HEK293 (cell line): ENCODE results near the gene IL22RA1.

Experiments
- CTCF ChIA-PET: fragments of 350-600 bp; formaldehyde crosslinking; extraction: SDS; loops from one replicate; lab custom pipeline; 2021; ENCODE audit warnings: antibody characterized with exemption; lab: Yijun Ruan, JAX
- POLR2A ChIA-PET: fragments of 300-600 bp; formaldehyde crosslinking; extraction: SDS; loops from one replicate; lab custom pipeline; 2020; ENCODE audit warnings: antibody characterized with exemption, inconsistent platforms; lab: Yijun Ruan, JAX
- H3K27ac ChIP-seq: fragments of 200-500 bp; sonication (Bioruptor generic); 2 replicates; pipeline ENCODE4 v1.5.1; 2014; ENCODE audit warnings: low read depth, low read length, control low read depth, inconsistent platforms; ENCODE audit errors: extremely low read depth
- H3K36me3 ChIP-seq, 2 experiments: fragments of 200-500 bp in 1 of 2; sonication (Bioruptor generic) in 1 of 2; 1 replicate in 1 of 2; 2 replicates in 1 of 2; pipeline ENCODE4 v1.5.1; 2014 to 2017; ENCODE audit warnings: inconsistent platforms in 2 of 2, low read length in 2 of 2; ENCODE audit not compliant: control insufficient read depth in 2 of 2, insufficient read depth in 1 of 2
- H3K4me1 ChIP-seq: fragments of 200-500 bp; sonication (Bioruptor generic); 2 replicates; pipeline ENCODE4 v1.5.1; 2014; ENCODE audit warnings: mild to moderate bottlenecking, low read length, inconsistent platforms; ENCODE audit not compliant: control insufficient read depth, insufficient read depth
- H3K4me3 ChIP-seq: 2 replicates; pipeline ENCODE4 v1.5.1; 2011; ENCODE audit warnings: low read depth, mild to moderate bottlenecking, control low read depth, low read length, moderate library complexity
- H3K9me3 ChIP-seq: fragments of 200-500 bp; sonication (Bioruptor generic); 2 replicates; pipeline ENCODE4 v1.5.1; 2014; ENCODE audit warnings: low read depth, low read length, inconsistent platforms; ENCODE audit not compliant: control insufficient read depth, insufficient read depth
- BCL11B ChIP-seq: fragments of 450-650 bp; formaldehyde crosslinking; IDR thresholded peaks from 2 replicates; pipeline ENCODE4 v1.5.1; 2016; ENCODE audit warnings: low read depth, missing biosample characterization, missing genetic modification characterization
- BCL6B ChIP-seq: fragments of 450-650 bp; formaldehyde crosslinking; IDR thresholded peaks from 2 replicates; pipeline ENCODE4 v1.5.1; 2017; ENCODE audit warnings: missing biosample characterization, missing genetic modification characterization
- FEZF1 ChIP-seq: fragments of 450-650 bp; formaldehyde crosslinking; IDR thresholded peaks from 2 replicates; pipeline ENCODE4 v1.5.1; 2016; ENCODE audit warnings: missing biosample characterization, missing genetic modification characterization
- HOXD13 ChIP-seq: sonication (generic); formaldehyde crosslinking; IDR thresholded peaks from 2 replicates; pipeline ENCODE4 v1.8.0; 2022; ENCODE audit warnings: missing genetic modification reagents, borderline replicate concordance
- INSM2 ChIP-seq: fragments of 450-650 bp; formaldehyde crosslinking; IDR thresholded peaks from 2 replicates; pipeline ENCODE4 v1.5.1; 2016; ENCODE audit warnings: missing biosample characterization, missing genetic modification characterization
- KLF16 ChIP-seq: fragments of 450-650 bp; formaldehyde crosslinking; IDR thresholded peaks from 2 replicates; pipeline ENCODE4 v1.5.1; 2017; ENCODE audit warnings: missing biosample characterization, missing genetic modification characterization
- YY2 ChIP-seq: fragments of 450-650 bp; formaldehyde crosslinking; IDR thresholded peaks from 2 replicates; pipeline ENCODE4 v1.5.1; 2016; ENCODE audit warnings: missing biosample characterization, missing genetic modification characterization
- ZFP69B ChIP-seq: fragments of 450-650 bp; formaldehyde crosslinking; IDR thresholded peaks from 2 replicates; pipeline ENCODE4 v1.5.1; 2016; ENCODE audit warnings: missing biosample characterization, missing genetic modification characterization
- ZNF121 ChIP-seq: fragments of 450-650 bp; formaldehyde crosslinking; IDR thresholded peaks from 2 replicates; pipeline ENCODE4 v1.5.1; 2016; ENCODE audit warnings: missing biosample characterization, missing genetic modification characterization
- ZNF155 ChIP-seq: fragments of 450-650 bp; formaldehyde crosslinking; IDR thresholded peaks from 2 replicates; pipeline ENCODE4 v1.5.1; 2016; ENCODE audit warnings: missing biosample characterization, missing genetic modification characterization
- ZNF169 ChIP-seq: fragments of 450-650 bp; formaldehyde crosslinking; IDR thresholded peaks from 2 replicates; pipeline ENCODE4 v1.5.1; 2016; ENCODE audit warnings: missing biosample characterization, missing genetic modification characterization
- ZNF18 ChIP-seq: fragments of 450-650 bp; formaldehyde crosslinking; IDR thresholded peaks from 2 replicates; pipeline ENCODE4 v1.5.1; 2016; ENCODE audit warnings: missing biosample characterization, missing genetic modification characterization
- ZNF423 ChIP-seq: fragments of 450-650 bp; formaldehyde crosslinking; IDR thresholded peaks from 2 replicates; pipeline ENCODE4 v1.5.1; 2016; ENCODE audit warnings: missing biosample characterization, missing genetic modification characterization
- ZNF544 ChIP-seq: fragments of 450-650 bp; formaldehyde crosslinking; IDR thresholded peaks from 2 replicates; pipeline ENCODE4 v1.5.0; 2017; ENCODE audit warnings: missing biosample characterization, missing genetic modification characterization
- ZNF596 ChIP-seq: fragments of 450-650 bp; IDR thresholded peaks from 2 replicates; pipeline ENCODE4 v1.5.0; 2018; ENCODE audit warnings: missing biosample characterization, mild to moderate bottlenecking, missing genetic modification characterization, moderate library complexity
- ZNF776 ChIP-seq: fragments of 450-650 bp; formaldehyde crosslinking; IDR thresholded peaks from 2 replicates; pipeline ENCODE4 v1.5.0; 2017; ENCODE audit warnings: missing biosample characterization, missing genetic modification characterization, borderline replicate concordance
- ZSCAN4 ChIP-seq: fragments of 450-650 bp; formaldehyde crosslinking; IDR thresholded peaks from 2 replicates; pipeline ENCODE4 v1.5.1; 2017; ENCODE audit warnings: missing biosample characterization, missing genetic modification characterization
- ZXDB ChIP-seq: fragments of 450-650 bp; formaldehyde crosslinking; IDR thresholded peaks from 2 replicates; pipeline ENCODE4 v1.5.1; 2016; ENCODE audit warnings: missing biosample characterization, missing genetic modification characterization

The IL22RA1 gene

GRCh38 chr1:24150234-24151174, 7.6 kb upstream of the IL22RA1 start (continued):
- TF ChIP-seq ZXDB (tag by site-specific recombination) (no peak), KLF16 (tag by site-specific recombination) (no peak; the same call in 1 of the 2 replicates), YY2 (no peak), ZSCAN4 (tag by site-specific recombination) (no peak), ZNF596 (no peak), BCL6B (no peak), ZFP69B (tag by site-specific recombination) (no peak)
- TF ChIP-seq, all 188 proteins: peak for 19

- TF ChIP-seq ZNF544 (tag by site-specific recombination) (no peak), BCL11B (tag by site-specific recombination) (no peak), ZNF121 (tag by site-specific recombination) (no peak), ZNF169 (tag by site-specific recombination) (no peak), HOXD13 (CRISPR knock-in tag) (no peak), INSM2 (tag by site-specific recombination) (no peak), ZNF776 (tag by site-specific recombination) (no peak), ZNF18 (no peak), ZNF423 (tag by site-specific recombination) (no peak), FEZF1 (tag by site-specific recombination) (no peak), ZNF155 (tag by site-specific recombination) (no peak)
- CTCF ChIA-PET: interaction anchor here (0.5 to 5.5 kb wide), 47 partner anchors 9 to 1806 kb away, joined by 3 to 80 read pairs (median 4); partner anchors contain the start of gene IFNLR1
- POLR2A ChIA-PET: interaction anchor here (0.6 to 1.1 kb wide), 7 partner anchors 15 to 892 kb away, joined by 3 to 4 read pairs (median 3); partner anchors contain the start of gene PNRC2
- H3K4me1 ChIP-seq: no peaks in the 10 kb centered on the region
- H3K27ac ChIP-seq: no peak overlapping the region
- H3K4me3 ChIP-seq: no peak overlapping the region
- H3K36me3 ChIP-seq: peaks cover 0 to under 1% of the 10 kb centered on the region in 2 experiments; a peak in 1 of 3 replicates
- H3K9me3 ChIP-seq: no peaks in the 10 kb centered on the region
Measured at GRCh38 chr1:24149866-24150233, 6.9 kb upstream of the IL22RA1 start.
